ENCODE results near the gene CACNB2. TPM values are rescaled to one million over a fixed set of nuclear protein-coding genes. Genes with fewer than 3 reads are reported as not detected.

The CACNB2 gene
- total RNA-seq, 1 donor from 2014 or later, result not detected

GRCh38 chr10:18328941-18329340 is 188.7 kb downstream of the CACNB2 start:
- no peak for DNase-seq (ENCODE audit: low read depth)

GRCh38 chr10:18332048-18332447 is 191.8 kb downstream of the CACNB2 start:
- no peak for DNase-seq (ENCODE audit: low read depth)

GRCh38 chr10:18332484-18332883 is 192.3 kb downstream of the CACNB2 start:
- DNase-seq (ENCODE audit: low read depth), result no peak

- DNase-seq (ENCODE audit: low read depth), result no peak
Measured at GRCh38 chr10:18333621-18334020, 193.4 kb downstream of the CACNB2 start.

GRCh38 chr10:18334116-18334867 is 194.1 kb downstream of the CACNB2 start:
- DNase-seq (ENCODE audit: low read depth), result peak; percentile 14

GRCh38 chr10:18340496-18341051 is 200.3 kb downstream of the CACNB2 start:
- peak; percentile 4 for DNase-seq (ENCODE audit: low read depth)

GRCh38 chr10:18341055-18341454 is 200.8 kb downstream of the CACNB2 start:
- DNase-seq (ENCODE audit: low read depth), result no peak

- no peak for DNase-seq (ENCODE audit: low read depth)
Measured at GRCh38 chr10:18343573-18343972, 203.3 kb downstream of the CACNB2 start.

- no peak for DNase-seq (ENCODE audit: low read depth)
Measured at GRCh38 chr10:18345308-18345707, 205.1 kb downstream of the CACNB2 start.

GRCh38 chr10:18350340-18350739 is 210.1 kb downstream of the CACNB2 start:
- no peak for DNase-seq (ENCODE audit: low read depth)

- DNase-seq (ENCODE audit: low read depth), result no peak
Measured at GRCh38 chr10:18351421-18351820, 211.2 kb downstream of the CACNB2 start.

GRCh38 chr10:18352175-18352574 is 212.0 kb downstream of the CACNB2 start:
- DNase-seq (ENCODE audit: low read depth), result no peak

GRCh38 chr10:18359812-18360211 is 219.6 kb downstream of the CACNB2 start:
- DNase-seq (ENCODE audit: low read depth), result no peak

GRCh38 chr10:18362892-18363291 is 222.7 kb downstream of the CACNB2 start:
- no peak for DNase-seq (ENCODE audit: low read depth)

- no peak for DNase-seq (ENCODE audit: low read depth)
Measured at GRCh38 chr10:18364987-18365775, 225.0 kb downstream of the CACNB2 start.

GRCh38 chr10:18367840-18368239 is 227.6 kb downstream of the CACNB2 start:
- DNase-seq (ENCODE audit: low read depth), result no peak

- no peak for DNase-seq (ENCODE audit: low read depth)
Measured at GRCh38 chr10:18368273-18368672, 228.0 kb downstream of the CACNB2 start.

GRCh38 chr10:18368682-18369081 is 228.5 kb downstream of the CACNB2 start:
- DNase-seq (ENCODE audit: low read depth), result no peak

GRCh38 chr10:18369859-18370473 is 229.7 kb downstream of the CACNB2 start:
- DNase-seq (ENCODE audit: low read depth), result no peak

GRCh38 chr10:18376650-18377049 is 236.4 kb downstream of the CACNB2 start:
- DNase-seq (ENCODE audit: low read depth), result no peak

GRCh38 chr10:18377898-18378297 is 237.7 kb downstream of the CACNB2 start:
- DNase-seq (ENCODE audit: low read depth), result no peak

GRCh38 chr10:18378766-18379165 is 238.5 kb downstream of the CACNB2 start:
- DNase-seq (ENCODE audit: low read depth), result no peak

Measured in myocyte (in vitro differentiated cells).